Spleen (tissue), 7 donors: ENCODE results near the gene SORCS3.

Experiments used
- POLR2A ChIP-seq, 3 donors: fragments of 450-650 bp; IDR thresholded peaks; one replicate each; pipeline ENCODE4 v1.5.1; 2017; ENCODE audit warnings: antibody characterized with exemption in 3 of 3, mild to moderate bottlenecking in 1 of 3
- TF ChIP-seq, protein P1 (sequence below), 11 experiments: fragments of 200-600 bp in 7 of 11; fragments of 450-650 bp in 4 of 11; sonication (generic) in 4 of 11; IDR thresholded peaks in 8 of 11; conservative IDR thresholded peaks in 3 of 11; 1 replicate in 7 of 11; 2 replicates in 4 of 11; pipeline versions ENCODE4 v1.4.0 to v1.8.0; 2016 to 2021; ENCODE audit warnings: antibody characterized with exemption in 11 of 11, inconsistent platforms in 4 of 11, mild to moderate bottlenecking in 1 of 11
- donor health status: DM: no; HTN: no; CAD: no; lungs with moderate emphysema.
- donor health status: DM: no; HTN: no; CAD: no.
- donor health status: DM: no; HTN: no; CAD: no.

DNA sequence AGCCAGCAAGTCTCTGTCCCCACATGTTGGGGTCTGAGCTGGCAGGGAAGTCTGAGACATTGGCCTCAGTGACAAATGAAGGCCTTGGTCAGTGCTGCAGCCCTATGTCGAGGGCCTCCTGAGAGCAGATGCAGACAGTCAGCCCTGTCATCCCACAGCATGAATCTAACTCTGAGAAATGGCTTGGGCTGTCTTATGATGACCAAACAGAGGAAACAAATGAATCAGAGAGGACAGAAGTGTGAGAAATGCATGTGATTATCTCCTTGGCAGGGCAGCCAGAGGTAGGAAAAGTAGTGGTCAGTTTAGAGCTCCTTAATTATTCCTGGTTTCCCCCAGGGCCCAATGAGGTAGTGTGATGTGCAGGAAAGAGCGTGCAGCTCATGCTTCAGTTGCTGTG, 287.6 kb downstream of the SORCS3 start:
- TF ChIP-seq, protein P1, sequence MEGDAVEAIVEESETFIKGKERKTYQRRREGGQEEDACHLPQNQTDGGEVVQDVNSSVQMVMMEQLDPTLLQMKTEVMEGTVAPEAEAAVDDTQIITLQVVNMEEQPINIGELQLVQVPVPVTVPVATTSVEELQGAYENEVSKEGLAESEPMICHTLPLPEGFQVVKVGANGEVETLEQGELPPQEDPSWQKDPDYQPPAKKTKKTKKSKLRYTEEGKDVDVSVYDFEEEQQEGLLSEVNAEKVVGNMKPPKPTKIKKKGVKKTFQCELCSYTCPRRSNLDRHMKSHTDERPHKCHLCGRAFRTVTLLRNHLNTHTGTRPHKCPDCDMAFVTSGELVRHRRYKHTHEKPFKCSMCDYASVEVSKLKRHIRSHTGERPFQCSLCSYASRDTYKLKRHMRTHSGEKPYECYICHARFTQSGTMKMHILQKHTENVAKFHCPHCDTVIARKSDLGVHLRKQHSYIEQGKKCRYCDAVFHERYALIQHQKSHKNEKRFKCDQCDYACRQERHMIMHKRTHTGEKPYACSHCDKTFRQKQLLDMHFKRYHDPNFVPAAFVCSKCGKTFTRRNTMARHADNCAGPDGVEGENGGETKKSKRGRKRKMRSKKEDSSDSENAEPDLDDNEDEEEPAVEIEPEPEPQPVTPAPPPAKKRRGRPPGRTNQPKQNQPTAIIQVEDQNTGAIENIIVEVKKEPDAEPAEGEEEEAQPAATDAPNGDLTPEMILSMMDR (IDR thresholded peaks at IDR 0.05 in 8 of 11, conservative IDR thresholded peaks at IDR 0.05 in 3 of 11) = no peak
- TF ChIP-seq POLR2A (IDR thresholded peaks at IDR 0.05) = no peak
